GM21390 (cell line): ENCODE measurements around the gene ULBP3.
"Not testable (repeated sequence)": the region's sequence is repeated elsewhere in the genome, so short reads cannot be mapped to it uniquely, and the experiment has no call there.

Experiments used
- ATAC-seq: cut with Tn5 transposase; IDR thresholded peaks from one replicate; pipeline ENCODE4 v1.9.1; 2021; ENCODE audit not compliant: unreplicated experiment

The ULBP3 gene

DNA sequence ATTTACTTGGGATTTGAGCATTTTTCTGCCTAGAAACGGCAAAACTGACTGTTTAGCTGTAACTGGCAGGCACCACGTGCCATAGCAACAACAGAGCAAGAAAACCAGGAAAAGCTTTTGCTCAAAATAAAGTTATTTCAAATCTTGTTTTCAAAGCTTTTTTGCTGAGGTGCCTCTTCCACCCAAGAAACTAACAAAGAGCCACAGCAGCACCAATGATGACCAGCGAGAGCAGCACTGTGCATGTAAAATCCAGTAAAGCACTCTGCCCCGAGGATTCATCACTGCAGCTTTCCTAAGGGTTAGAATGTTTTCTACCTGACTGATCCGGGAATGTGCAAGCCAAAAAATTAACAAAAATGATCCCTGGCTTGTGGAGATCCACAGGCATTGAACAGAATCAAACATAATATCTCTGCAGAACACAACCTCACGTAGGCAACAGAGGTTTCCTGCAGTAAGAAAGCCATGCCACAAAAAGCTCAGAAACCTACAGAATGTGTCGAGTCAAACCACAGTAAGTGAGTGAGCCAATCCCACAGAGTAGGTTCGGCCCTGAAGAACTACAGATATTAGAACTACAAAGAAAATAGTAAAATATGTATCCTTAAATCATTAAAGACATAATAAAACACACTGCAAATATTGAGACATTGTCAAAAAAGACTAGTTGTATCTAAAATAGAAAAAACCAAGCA is 7.4 kb upstream of the ULBP3 start:
- no peak for ATAC-seq

DNA sequence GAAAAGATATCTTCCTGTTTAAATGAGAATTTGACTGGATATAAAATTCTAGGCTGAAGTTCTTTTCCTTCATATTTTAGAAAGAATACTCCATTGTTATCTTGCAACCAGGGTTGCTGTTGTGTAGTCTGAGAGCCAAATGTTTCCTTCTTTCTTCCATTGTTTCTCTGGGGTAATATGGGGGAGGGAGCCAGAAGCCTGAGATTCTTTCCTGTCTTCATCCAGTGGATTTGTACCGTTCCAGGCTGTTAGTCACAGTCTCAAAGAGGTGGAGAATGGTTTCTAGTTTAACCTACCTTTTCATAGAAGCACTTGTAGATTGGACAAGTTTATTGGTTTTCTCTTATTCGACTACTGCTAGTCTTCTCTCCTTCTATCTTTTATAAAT is 6.1 kb upstream of the ULBP3 start:
- ATAC-seq: no peak

DNA sequence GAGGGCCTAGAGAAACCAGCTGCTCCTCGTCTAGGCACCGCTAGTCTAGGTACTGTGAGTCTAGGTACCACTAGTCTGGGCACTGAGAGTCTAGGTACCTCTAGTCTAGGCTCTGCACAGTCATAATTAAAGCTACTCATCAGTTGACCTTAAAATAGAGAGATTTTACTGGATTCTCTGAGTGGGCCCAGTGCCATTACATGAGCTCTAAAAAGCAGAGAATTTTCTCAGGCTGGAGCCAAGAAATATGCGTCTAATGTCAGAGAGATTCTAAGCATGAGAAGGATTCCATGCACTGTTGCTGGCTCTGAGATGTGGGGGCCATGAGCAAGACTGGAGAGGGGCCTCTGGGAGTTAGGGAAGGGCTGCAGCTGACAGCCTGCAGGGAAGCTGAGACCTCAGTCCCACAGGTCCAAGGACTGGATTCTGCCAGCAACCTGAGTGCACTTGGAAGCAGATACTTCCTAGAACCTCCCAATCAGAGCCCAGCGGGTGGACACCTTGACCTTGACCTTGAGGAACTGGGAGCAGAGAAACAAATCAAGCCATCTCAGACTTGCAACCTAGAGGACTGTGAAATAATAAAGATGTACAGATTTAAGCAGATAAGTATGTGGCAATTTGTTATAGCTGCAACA is 5.6 kb upstream of the ULBP3 start:
- ATAC-seq: not testable (repeated sequence)

DNA sequence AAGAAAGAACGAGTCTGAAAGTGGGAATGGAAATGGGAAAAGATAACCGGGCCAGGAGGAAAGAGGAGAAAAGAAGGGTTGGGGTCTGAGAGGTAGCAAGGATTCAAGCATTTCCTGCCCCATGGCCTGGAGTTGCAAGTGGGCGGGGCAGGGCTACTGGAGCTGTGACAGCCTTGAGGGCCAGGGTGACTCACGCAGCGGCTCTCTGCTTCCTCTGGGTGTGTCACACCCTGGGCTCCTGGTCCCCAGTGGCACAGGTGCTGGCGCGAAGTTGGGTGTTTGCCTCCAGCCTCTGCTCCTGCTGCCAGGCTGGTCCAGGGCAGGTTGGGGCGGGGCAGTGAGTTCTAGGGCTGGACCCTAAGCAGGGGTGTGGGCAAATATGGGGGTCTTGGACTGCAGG is 3.3 kb upstream of the ULBP3 start:
- ATAC-seq: no peak

DNA sequence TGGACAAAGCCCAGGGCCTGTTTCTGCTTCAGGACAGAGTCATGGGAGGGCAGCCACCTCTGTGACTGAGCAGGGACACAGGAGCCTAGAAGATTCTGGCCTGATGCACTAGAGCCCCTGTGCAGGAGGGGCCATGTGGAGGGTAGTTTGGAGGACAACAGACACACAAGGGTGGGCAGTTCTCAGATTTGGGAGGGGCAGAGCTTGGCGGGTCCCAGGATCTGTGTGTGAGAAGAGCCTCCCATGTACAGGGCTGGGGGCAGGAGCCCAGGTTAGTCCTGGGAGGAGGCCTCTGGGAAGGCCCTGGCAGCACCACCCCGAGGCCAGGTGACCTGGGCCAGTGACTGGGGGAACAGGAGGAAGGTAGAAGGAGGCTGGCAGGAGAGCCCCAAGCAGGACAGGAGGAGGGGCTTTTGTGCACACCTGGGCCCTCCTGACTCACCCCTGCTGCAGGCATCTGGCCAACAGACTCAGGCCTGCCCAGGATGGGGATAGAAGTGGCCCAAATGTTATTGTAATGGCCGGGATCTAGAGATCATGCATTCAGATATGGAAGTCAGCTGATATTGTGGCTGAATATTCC is 1.4 kb upstream of the ULBP3 start:
- no peak for ATAC-seq

DNA sequence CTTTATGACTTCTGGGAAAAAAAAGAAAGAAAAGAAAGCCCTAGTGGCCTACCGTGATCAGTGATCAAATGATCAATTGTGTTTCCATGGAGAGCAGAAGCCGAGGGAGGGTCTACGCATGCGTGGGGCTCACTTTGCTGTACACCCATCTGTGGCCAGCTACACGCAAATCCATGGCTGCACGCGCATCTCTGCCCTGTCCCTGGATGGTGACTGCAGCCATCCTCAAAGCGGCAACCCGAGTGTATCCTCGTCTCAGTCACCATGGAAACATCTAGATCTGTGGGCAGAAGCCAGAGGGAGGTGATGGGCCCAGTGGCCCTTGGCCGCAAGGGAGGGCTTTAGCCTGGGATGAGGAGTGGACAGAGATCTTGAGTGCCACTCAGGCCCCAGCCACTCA is 785 bp upstream of the ULBP3 start:
- no peak for ATAC-seq

DNA sequence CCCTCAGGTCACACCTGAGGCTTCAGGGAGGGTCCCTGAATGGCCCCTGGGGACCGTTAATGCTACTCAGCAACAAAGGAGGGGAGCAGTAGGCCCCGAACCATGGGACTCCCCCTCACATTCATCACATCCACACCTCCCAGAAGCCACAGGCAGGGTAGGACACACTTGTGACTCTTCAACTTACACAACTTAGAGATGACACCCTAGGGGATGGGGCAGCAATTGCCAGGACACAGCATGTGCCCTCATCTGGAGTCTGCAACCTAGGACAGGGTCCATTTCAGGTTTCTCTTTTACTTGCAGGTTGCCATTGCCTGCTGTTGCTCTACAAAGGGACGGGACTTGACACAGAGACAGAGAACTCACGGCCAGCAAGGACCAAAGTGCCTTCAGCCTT is 770 bp downstream of the ULBP3 start:
- no peak for ATAC-seq

DNA sequence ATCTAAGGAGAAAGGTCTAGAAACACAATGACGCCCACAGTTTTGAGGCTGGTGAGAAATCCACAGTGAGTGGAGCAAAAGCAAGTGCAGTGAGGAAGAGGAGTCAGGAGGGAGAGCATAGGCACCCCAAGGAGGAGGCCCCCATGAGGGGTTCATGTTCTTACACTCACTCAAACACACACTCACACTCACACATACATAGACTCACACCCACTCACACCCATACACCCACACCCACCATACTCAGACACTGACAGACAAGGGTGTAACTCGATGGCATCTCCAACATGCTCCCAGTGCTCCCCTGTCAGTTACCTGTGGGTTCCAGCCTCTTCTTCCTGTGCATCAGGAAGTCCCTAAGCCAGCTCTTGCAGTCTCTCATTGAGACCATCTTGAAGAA is 3.8 kb downstream of the ULBP3 start:
- no peak for ATAC-seq

DNA sequence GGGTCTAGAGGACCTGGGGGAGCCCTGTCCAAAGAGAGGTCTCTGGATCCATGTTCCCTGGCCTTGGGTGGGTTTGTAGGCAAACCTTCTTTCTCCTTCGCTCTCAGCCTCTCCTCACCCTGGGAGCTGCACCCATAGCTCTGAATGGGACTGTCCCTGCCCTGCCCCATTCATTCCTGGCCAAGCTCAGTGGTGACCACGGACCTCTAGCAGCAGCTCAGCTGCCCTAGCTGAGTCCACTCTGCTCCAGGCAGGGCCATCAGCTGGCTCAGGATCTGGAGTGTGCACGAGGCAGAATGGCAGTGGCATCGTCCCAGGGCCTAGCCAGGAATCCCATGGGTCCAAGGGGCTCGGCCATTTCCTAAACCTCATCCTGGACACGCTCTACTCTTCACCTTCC is 5.3 kb downstream of the ULBP3 start:
- no peak for ATAC-seq

DNA sequence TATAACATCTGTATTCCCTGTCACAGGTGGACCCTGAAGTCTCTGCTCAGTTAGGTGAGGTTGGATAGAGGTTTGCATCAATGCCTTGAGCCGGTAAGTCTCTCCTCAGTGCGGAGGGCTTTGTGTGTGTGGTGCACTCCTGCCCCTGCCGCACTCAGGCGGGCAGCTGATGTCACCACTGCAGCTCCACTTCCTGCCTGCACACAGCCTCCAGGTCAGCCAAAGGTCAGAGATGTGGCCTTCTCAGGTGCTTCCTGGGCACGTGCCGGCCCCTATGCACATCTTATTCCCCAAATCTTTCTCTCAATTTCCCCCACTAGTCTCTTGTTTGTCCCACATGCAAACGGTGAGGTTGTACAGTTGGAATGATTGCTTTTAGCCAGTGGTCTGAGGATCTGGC is 8.9 kb downstream of the ULBP3 start:
- not testable (repeated sequence) for ATAC-seq

DNA sequence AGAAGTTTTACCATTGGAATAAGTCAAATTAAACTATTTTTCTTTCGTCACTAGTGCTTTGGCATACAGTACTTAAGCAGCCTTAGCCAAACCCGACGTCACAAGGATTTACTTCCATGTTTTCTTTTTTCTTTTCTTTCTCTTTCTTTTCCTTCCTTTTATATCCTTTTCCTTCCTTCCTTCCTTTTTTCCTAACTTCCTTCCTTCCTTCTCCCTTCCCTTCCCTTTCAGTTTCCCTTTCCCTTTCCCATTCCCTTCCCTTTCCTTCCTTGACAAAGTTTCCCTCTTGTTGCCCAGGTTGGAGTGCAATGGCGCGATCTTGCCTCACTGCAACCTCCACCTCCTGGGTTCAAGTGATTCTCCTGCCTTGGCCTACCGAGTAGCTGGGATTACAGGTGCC is 9.9 kb downstream of the ULBP3 start:
- ATAC-seq: no peak

DNA sequence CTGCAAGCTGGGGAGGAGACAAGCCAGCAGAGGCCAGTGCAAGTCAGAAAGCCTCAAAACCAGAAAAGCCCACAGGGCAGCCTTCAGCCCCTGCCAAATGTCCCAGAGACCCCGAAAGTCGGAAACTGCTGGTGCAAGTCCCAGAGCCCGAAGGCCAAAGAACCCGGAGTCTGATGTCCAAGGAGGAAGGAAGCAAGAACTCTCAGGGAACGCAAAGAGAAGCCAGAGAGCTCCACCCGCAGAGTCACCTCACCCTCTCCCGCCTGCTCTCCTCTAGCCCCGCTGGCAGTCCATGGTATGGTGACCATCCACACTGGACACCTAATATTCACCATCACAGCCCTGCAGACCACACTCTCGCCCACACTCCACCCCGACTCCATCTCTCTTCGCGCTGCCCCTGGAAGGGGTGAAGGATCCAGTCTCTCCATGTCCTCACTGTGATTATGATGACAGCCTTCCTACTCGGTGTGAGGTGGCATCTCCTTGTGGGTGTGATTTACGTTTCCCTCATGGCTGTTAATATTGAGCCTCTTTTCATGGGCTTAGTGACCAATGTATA is 10.6 kb downstream of the ULBP3 start:
- no peak for ATAC-seq

DNA sequence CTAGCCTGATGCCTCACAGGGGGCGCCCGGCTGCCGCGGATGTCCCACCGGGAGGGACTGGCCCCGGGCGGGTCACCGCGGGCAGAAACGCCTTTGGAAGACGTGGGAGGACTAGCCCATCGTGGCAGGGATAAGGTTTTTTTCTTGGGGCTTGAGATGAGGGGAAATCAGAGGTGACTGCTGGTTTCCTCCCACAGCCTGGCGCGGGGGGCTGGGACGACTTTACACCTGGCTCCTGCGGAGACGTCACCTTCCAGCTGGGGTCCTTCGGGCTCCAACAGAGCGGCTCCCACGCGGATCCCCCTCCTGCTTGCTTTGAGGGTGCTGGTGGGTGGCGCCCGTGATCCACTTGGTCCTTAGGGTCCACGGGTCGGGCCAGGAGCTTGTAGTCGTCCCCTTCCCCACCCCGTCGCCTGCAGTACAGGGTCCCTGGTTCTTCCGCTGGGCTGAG is 11.4 kb downstream of the ULBP3 start:
- no peak for ATAC-seq

DNA sequence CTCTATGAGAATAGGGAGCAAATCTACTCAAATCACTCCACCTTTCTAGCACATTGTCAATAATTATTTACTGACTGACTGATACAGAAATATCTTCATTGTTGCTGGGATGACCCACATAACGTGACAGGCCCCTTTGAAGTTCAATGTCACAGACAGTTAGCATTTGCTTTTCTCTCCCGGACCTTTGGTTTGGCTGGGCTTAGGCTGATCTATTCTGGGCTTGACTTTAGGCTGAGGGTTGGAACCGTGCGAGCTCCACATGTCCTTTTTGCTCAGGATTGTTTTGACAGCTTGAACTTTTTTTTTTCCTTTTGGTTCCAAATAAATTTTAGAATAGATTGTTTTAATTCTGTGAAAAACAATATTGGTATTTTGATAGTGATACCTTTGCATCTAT is 12.0 kb downstream of the ULBP3 start:
- no peak for ATAC-seq

DNA sequence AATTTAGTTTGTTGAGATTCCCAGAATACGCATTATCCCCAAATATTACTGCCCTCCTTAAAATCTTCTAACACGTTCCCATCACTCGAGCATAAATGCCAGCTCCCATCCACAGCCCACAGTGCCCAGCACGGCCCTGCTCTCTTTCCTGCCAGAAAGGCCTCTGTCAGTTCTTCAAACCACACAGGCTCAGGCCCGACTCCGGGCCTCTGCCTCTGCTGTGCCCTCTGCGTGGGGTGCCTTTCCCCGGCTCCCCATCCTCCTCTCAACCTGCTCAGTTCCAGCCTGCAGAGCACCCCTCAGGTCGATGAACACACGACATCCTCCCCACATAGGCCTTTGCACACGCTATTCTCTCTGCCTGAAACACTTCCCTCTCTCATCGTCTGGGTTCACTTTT is 12.8 kb downstream of the ULBP3 start:
- no peak for ATAC-seq

DNA sequence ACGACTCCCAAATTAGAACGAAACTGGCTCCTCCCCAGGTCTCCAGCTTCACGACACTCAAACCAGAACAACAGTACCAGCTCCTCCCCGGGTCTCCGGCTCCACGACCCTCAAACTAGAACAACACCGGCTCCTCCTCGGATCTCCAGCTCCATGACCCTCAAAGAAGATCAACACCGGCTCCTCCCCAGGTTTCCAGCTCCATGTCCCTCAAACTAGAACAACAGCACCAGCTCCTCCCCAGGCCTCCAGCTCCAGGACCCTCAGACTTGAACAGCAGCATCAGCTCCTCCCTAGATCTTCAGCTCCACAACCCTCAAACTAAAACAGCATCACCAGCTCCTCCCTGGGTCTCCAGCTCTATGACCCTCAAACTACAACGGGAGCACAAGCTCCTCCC is 13.8 kb downstream of the ULBP3 start:
- ATAC-seq: no peak

DNA sequence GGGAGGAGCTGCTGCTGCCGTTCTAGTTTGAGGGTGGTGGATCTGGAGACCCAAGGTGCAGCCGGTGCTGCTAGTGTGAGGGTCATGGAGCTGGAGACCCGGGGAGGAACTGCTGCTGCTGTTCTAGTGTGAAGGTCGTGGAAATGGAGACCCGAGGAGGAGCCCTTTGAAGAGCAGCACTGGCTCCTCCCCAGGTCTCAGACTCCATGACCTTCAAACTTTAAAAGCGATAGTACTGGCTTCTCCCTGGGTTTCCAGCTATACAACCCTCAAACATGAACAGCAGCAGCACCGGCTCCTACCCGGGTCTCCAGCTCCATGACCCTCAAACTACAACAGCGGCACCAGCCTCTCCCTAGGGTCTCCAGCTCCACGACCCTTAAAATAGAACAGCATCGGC is 15.5 kb downstream of the ULBP3 start:
- no peak for ATAC-seq

DNA sequence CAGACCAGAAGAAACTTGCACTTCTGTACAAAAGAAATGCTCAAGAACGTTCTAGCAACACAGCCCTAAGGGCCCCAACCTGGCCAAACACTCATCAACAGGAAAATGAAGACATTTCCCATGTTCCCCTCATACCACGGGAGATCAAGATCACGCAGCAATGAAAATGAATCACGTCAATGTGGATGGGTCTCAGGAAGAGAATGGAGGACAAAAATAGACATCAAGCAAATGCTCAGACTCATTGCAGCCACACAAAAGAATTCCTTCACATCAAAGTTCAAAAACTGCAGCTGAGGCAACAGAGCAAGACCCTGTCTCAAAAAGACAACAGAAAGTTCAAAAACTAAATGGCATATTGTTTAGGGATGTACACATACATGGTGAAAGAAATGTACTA is 18.1 kb downstream of the ULBP3 start:
- ATAC-seq: no peak

DNA sequence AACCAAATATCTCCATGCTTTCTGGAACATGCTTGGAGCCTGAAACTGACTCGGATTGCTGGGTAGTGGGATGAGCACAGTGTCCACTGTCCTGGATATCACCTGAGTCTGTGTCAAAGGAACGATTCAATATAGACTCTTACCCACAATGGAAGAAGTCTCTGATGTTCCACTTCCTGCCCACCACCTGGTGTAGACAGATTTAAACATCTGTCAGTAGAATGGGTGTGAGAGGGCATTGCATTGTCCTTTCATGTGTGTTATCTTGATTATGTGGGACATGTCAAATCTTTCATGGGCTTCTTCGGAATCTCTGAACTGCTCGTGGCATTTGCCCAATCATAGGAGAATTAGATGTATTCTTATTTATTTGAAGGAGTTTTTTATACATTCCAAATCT is 20.8 kb downstream of the ULBP3 start:
- ATAC-seq: no peak

DNA sequence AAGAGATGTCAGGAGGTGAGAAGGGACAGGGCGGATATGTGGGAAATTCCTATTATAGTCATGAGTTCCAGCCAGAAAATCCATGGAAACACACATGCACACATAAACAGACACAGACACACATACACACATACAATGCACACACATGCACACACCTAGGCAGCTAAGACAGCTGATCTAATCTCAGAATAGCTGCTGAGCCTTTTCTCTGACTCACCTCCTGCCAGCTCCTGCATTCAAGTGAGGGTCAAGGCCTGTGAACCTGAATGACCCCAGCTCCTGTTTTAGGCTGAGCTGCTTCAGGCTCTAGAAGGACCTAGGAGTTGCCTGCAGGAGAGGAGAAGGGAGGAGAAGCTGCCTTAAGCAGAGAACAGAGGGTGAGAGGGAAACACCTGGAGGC is 22.0 kb downstream of the ULBP3 start:
- no peak for ATAC-seq

DNA sequence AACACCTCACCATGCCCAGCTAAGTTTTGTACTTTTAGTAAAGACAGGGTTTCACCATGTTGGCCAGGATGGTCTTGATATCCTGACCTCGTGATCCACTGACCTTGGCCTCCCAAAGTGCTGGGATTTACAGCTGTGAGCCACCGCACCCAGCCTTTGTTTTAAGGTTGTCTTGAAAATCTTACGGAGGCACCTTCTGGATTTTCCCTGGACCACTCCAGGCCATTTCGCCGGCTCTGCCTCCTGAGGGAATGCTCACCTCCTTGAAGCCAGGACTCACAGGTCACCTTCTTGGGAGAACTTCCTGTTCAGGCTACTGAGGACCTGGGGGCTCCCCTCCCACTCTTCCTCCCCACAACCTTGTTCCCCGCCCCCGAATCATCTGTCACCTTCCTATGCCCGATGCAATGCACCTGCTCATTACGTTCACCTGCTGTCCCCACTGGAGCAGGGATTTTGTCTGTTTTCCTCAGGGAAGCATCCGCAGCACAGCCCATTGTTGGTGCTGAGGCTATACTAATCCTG is 24.2 kb downstream of the ULBP3 start:
- ATAC-seq: no peak
